ENCODE data around the gene SCCPDH. TPM values are rescaled to one million over a fixed set of nuclear protein-coding genes. Genes with fewer than 3 reads are reported as not detected.
A peak's percentile ranks its signal among the peaks of the same experiment; 100 is the strongest.

SCCPDH gene
- total RNA-seq, 4 donors from 2014 or later = 13.3 to 23.3 (median 17.0) TPM

DNA sequence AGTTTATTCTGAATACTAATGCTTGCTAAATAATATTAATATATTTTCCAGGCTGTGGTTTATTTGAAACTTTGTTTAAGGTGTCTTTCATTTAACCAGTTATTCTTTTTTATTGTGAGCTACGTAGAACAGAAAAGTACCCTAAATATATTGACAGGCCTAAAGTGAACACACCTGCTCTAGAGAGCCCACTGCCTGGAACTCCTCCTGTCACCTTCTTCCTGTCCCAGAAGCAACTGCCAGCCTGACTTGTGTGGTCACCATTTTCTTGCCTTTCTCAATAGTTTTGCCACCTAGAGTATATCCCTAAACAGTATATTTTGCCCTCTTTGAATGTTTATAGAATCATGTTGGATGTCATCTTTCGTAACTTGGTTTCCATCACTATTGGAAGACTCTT is 48.5 kb downstream of the SCCPDH start:
- no peak overlapping the region for H3K4me3 ChIP-seq (ENCODE audit: low read depth, poor library complexity, severe bottlenecking)
- 93 to 98% methylated on average over 2 of the region's 2 CpGs for WGBS, 2 donors
- TF ChIP-seq, protein P1, sequence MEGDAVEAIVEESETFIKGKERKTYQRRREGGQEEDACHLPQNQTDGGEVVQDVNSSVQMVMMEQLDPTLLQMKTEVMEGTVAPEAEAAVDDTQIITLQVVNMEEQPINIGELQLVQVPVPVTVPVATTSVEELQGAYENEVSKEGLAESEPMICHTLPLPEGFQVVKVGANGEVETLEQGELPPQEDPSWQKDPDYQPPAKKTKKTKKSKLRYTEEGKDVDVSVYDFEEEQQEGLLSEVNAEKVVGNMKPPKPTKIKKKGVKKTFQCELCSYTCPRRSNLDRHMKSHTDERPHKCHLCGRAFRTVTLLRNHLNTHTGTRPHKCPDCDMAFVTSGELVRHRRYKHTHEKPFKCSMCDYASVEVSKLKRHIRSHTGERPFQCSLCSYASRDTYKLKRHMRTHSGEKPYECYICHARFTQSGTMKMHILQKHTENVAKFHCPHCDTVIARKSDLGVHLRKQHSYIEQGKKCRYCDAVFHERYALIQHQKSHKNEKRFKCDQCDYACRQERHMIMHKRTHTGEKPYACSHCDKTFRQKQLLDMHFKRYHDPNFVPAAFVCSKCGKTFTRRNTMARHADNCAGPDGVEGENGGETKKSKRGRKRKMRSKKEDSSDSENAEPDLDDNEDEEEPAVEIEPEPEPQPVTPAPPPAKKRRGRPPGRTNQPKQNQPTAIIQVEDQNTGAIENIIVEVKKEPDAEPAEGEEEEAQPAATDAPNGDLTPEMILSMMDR (IDR thresholded peaks at IDR 0.05) = no peak
- no peak for TF ChIP-seq POLR2A (IDR thresholded peaks at IDR 0.05)
- no peak for DNase-seq (ENCODE audit: low spot score in 2 of 2)
- intact Hi-C loops (cut with DNase I; ENCODE audit: low total_unique reads) = no loop called here

DNA sequence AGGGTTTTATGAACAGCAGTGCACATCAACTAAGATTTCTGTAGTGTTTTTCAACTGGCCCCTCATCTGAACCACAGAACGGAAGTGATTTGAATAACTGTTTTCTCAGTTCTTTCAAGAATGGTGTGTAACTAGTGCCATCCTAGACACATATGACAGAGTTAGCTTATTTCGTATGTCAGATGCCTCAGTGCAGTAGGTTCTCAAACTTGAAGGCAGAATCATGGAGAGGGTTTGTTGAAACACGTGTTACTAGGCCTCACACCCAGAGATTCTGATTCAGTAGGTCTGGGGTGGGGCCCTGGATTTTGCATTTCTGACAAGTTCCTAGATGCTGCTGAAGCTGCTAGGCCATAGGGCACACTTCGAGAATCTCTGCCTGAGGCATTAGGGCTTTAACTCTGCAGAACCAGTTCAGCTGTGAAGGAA is 49.0 kb downstream of the SCCPDH start:
- H3K4me3 ChIP-seq (ENCODE audit: low read depth, poor library complexity, severe bottlenecking) = no peak overlapping the region
- WGBS, 2 donors = 62 to 78% methylated on average over 4 of the region's 4 CpGs
- intact Hi-C loops (cut with DNase I; ENCODE audit: low total_unique reads) = no loop called here
- DNase-seq (ENCODE audit: low spot score in 2 of 2) = no peak
- TF ChIP-seq, protein P1 (IDR thresholded peaks at IDR 0.05) = no peak
- no peak for TF ChIP-seq POLR2A (IDR thresholded peaks at IDR 0.05)

DNA sequence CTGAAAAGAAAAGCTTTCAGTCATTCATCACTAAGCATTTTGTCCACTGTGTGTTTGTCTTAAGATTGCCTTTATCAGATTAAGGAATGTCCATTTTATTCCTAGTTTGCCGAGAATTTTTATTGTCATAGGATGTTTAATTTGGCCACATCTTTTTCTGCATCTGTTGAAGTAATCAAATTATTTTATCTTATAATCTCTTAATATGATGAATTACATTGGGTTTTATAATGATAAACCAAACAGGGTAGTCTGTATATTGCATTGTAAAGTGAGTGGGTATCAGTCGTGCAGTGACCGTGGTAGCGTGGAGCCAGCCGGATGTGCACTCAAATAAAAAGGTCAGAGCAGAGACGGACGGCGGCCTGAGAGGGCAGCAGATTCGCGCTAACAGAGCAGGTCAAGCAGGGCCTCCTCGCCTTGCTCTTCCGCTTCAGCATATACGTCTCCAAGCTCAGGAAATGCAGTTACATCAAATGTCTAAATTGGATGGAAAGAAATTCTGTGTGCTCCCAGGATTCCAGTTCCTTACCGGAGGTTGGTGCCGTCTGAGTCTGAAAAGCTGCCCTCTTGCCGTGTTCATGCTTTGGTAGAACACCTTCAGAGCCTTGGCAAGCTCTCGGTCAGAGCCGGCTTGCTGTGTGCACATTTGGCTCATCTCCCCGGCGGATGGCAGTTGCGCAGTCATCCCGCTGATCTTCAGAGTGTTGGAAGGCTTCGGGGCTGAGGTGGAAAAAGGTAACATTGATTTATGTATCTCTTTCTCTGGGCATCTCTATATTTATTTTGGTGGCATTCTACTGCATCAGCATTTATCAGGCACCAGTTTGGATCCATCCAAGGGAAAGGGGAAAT is 51.5 kb downstream of the SCCPDH start:
- DNase-seq (ENCODE audit: low spot score in 2 of 2) = peak in 1 of 2 donors; percentile 64
- H3K4me3 ChIP-seq (ENCODE audit: low read depth, poor library complexity, severe bottlenecking) = no peak overlapping the region
- 91% methylated on average over 23 of the region's 23 CpGs for WGBS, 2 donors
- TF ChIP-seq, protein P1 (IDR thresholded peaks at IDR 0.05) = no peak
- intact Hi-C loops (cut with DNase I; ENCODE audit: low total_unique reads) = no loop called here

DNA sequence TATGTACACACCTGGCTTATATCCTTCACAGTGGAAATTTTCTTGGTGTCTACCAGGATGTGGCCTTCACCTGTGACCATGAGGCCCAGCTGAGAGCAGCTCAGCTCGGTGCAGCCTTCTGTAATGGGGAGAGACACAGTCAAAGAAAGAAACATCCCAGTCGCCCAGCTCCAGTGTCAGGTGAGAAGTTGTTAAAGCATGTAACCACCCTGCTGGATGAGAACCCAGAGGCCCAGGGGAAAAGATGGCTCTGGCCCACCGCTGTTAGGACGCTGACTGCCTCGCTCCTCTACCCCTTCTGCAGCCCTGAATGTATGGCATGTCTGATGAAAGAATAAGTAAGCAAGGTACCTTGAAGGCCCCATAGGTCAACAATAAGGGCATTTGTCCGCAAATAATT is 52.7 kb downstream of the SCCPDH start:
- intact Hi-C loops (cut with DNase I; ENCODE audit: low total_unique reads) = no loop called here
- H3K4me3 ChIP-seq (ENCODE audit: low read depth, poor library complexity, severe bottlenecking) = no peak overlapping the region
- peak in 1 of 2 donors; percentile 68 for DNase-seq (ENCODE audit: low spot score in 2 of 2)
- no peak for TF ChIP-seq POLR2A (IDR thresholded peaks at IDR 0.05)
- TF ChIP-seq, protein P1 (IDR thresholded peaks at IDR 0.05) = no peak
- 95 to 99% methylated on average over 6 of the region's 6 CpGs for WGBS, 2 donors

DNA sequence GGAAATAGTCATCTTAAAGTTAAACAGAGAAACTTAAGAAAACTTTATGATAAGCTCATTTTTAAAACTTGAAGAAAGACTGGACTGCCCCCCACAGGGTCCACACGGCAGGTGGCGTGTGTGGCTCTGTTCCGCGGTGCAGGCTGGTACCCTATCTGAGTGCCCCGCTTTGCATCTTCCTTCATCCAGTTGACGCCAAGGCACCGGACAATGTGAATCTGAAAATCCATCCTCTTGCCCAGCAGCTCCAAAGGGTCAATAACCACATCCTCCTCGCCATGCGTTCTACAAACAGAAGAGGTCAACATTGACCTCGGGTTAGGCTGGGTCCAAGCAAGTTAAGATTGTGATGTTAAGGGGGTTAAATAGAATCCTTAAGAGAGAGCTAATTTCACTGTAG is 54.5 kb downstream of the SCCPDH start:
- no peak overlapping the region for H3K4me3 ChIP-seq (ENCODE audit: low read depth, poor library complexity, severe bottlenecking)
- WGBS, 2 donors = 95% methylated on average over 10 of the region's 10 CpGs
- intact Hi-C loops (cut with DNase I; ENCODE audit: low total_unique reads) = no loop called here
- TF ChIP-seq, protein P1 (IDR thresholded peaks at IDR 0.05) = no peak
- no peak for TF ChIP-seq POLR2A (IDR thresholded peaks at IDR 0.05)
- peak; percentile 6 to 29 for DNase-seq (ENCODE audit: low spot score in 2 of 2)

All from lower leg skin (tissue), 4 donors.